Fibroblast of pulmonary artery (primary cell): ENCODE measurements around the gene AGT.
A peak's percentile ranks its signal among the peaks of the same experiment; 100 is the strongest.

Source experiments
- DNase-seq: peaks from one replicate; pipeline ENCODE4 v3.0.0-alpha.2; 2010; ENCODE audit warnings: low read depth
- H3K4me3 ChIP-seq: replicated peaks from 2 replicates; pipeline ENCODE4 v1.5.1; 2011; ENCODE audit warnings: low read depth, mild to moderate bottlenecking, control low read depth, low read length, moderate library complexity
- CTCF ChIP-seq: IDR thresholded peaks from 2 replicates; pipeline ENCODE4 v1.5.1; 2011; ENCODE audit warnings: mild to moderate bottlenecking, control low read depth, low read length, inconsistent platforms; ENCODE audit errors: missing control alignments

Gene AGT

GRCh38 chr1:230686747-230687146 is 27.2 kb downstream of the AGT start:
- no peak for TF ChIP-seq CTCF
- no peak for DNase-seq

GRCh38 chr1:230684998-230685397 is 28.9 kb downstream of the AGT start:
- no peak for TF ChIP-seq CTCF
- DNase-seq = no peak
- no peak overlapping the region for H3K4me3 ChIP-seq

More at GRCh38 chr1:230686747-230687146, 27.2 kb downstream of the AGT start:
- H3K4me3 ChIP-seq = no peak overlapping the region

- no peak for DNase-seq
- TF ChIP-seq CTCF = no peak
Observed at GRCh38 chr1:230684146-230684545, 29.8 kb downstream of the AGT start.

GRCh38 chr1:230682882-230683610 is 30.9 kb downstream of the AGT start:
- H3K4me3 ChIP-seq = no peak overlapping the region
- TF ChIP-seq CTCF = no peak
- peak; percentile 16 for DNase-seq

More at GRCh38 chr1:230684146-230684545, 29.8 kb downstream of the AGT start:
- no peak overlapping the region for H3K4me3 ChIP-seq

- no peak for TF ChIP-seq CTCF
- DNase-seq = peak; percentile 4
- H3K4me3 ChIP-seq = no peak overlapping the region
Observed at GRCh38 chr1:230682274-230682673, 31.6 kb downstream of the AGT start.

- DNase-seq = peak; percentile 84
- no peak overlapping the region for H3K4me3 ChIP-seq
- TF ChIP-seq CTCF = no peak
Observed at GRCh38 chr1:230681599-230681998, 32.3 kb downstream of the AGT start.
